SK-N-SH (cell line): Measurements from ENCODE around the gene DUSP16. TPM values are rescaled to one million over a fixed set of nuclear protein-coding genes. Genes with fewer than 3 reads are reported as not detected.

ENCODE experiments used
- CTCF ChIA-PET: fragments of 300-600, 350-600 bp; formaldehyde crosslinking; extraction: SDS; loops from one replicate; lab custom pipeline; 2021; lab: Yijun Ruan, JAX
- POLR2A ChIA-PET: fragments of 350-600 bp; sonication (Branson Sonifier 250); formaldehyde crosslinking; extraction: SDS; loops from one replicate; lab custom pipeline; 2020; ENCODE audit warnings: antibody characterized with exemption, inconsistent platforms; lab: Yijun Ruan, JAX
- DNase-seq: peaks from one replicate; pipeline ENCODE4 v3.0.0; 2012
- H2AFZ ChIP-seq: fragments of 200-600 bp; sonication (generic); 2 replicates; pipeline ENCODE4 v1.8.1; 2016; ENCODE audit warnings: antibody characterized with exemption, mild to moderate bottlenecking, low read depth
- H3F3A ChIP-seq: fragments of 200-600 bp; sonication (generic); replicated peaks from 2 replicates; pipeline ENCODE3; 2016; ENCODE audit warnings: antibody characterized with exemption, mild to moderate bottlenecking; ENCODE audit not compliant: insufficient read depth
- H3K27ac ChIP-seq, 2 experiments: fragments of 200-500 bp in 1 of 2; fragments of 200-600 bp in 1 of 2; sonication (Bioruptor generic) in 1 of 2; sonication (generic), shearing (Covaris generic) in 1 of 2; 2 replicates each; pipeline versions ENCODE4 v1.5.1 to v1.6.1; 2014 to 2016; ENCODE audit warnings: low read depth in 2 of 2, inconsistent platforms in 1 of 2, low read length in 1 of 2, mild to moderate bottlenecking in 1 of 2, mixed read lengths in 1 of 2
- H3K27me3 ChIP-seq: fragments of 200-600 bp; sonication (generic), shearing (Covaris generic); 2 replicates; pipeline ENCODE4 v1.6.1; 2016; ENCODE audit warnings: mixed run types; ENCODE audit not compliant: insufficient read depth
- H3K36me3 ChIP-seq, 2 experiments: fragments of 200-500 bp in 1 of 2; fragments of 200-600 bp in 1 of 2; sonication (Bioruptor generic) in 1 of 2; sonication (generic) in 1 of 2; replicated peaks in 1 of 2; 2 replicates each; pipeline versions ENCODE3 to v1.5.1; 2014 to 2016; ENCODE audit warnings: low read length in 1 of 2, mild to moderate bottlenecking in 1 of 2; ENCODE audit not compliant: insufficient read depth in 2 of 2, control insufficient read depth in 1 of 2
- H3K4me1 ChIP-seq, 2 experiments: fragments of 200-500 bp in 1 of 2; fragments of 200-600 bp in 1 of 2; sonication (Bioruptor generic) in 1 of 2; sonication (generic), shearing (Covaris generic) in 1 of 2; 2 replicates each; pipeline versions ENCODE4 v1.5.1 to v1.6.1; 2014 to 2016; ENCODE audit warnings: low read depth in 1 of 2, low read length in 1 of 2, mixed run types in 1 of 2; ENCODE audit not compliant: insufficient read depth in 2 of 2, control insufficient read depth in 1 of 2
- H3K4me2 ChIP-seq: fragments of 200-600 bp; sonication (generic), shearing (Covaris generic); 2 replicates; pipeline ENCODE4 v1.6.1; 2017; ENCODE audit warnings: mixed run types
- H3K4me3 ChIP-seq, 2 experiments: fragments of 200-500 bp in 1 of 2; fragments of 200-600 bp in 1 of 2; sonication (Bioruptor generic) in 1 of 2; sonication (generic), shearing (Covaris generic) in 1 of 2; 2 replicates each; pipeline versions ENCODE4 v1.5.1 to v1.8.1; 2014 to 2016; ENCODE audit warnings: low read depth in 2 of 2, inconsistent platforms in 1 of 2, low read length in 1 of 2, mild to moderate bottlenecking in 1 of 2, mixed read lengths in 1 of 2, moderate library complexity in 1 of 2
- H3K79me2 ChIP-seq: fragments of 200-600 bp; sonication (generic); 2 replicates; pipeline ENCODE4 v1.8.1; 2017; ENCODE audit warnings: mild to moderate bottlenecking; ENCODE audit not compliant: insufficient read depth
- H3K9ac ChIP-seq: fragments of 200-600 bp; sonication (generic); 2 replicates; pipeline ENCODE4 v1.6.1; 2017; ENCODE audit warnings: mixed run types
- H3K9me2 ChIP-seq: fragments of 200-600 bp; sonication (generic); 2 replicates; pipeline ENCODE4 v1.6.1; 2017; ENCODE audit warnings: mixed run types
- H3K9me3 ChIP-seq: fragments of 200-600 bp; sonication (generic); 2 replicates; pipeline ENCODE4 v1.6.1; 2017; ENCODE audit warnings: mixed run types, mild to moderate bottlenecking, moderate library complexity
- H4K20me1 ChIP-seq: fragments of 200-600 bp; sonication (generic); 2 replicates; pipeline ENCODE4 v1.6.1; 2017; ENCODE audit warnings: mild to moderate bottlenecking, mixed run types; ENCODE audit not compliant: insufficient read depth
- ELF1 ChIP-seq: IDR thresholded peaks from 2 replicates; pipeline ENCODE4 v1.4.0; 2012
- EZH2phosphoT487 ChIP-seq: fragments of 200-600 bp; sonication (generic); IDR thresholded peaks from 2 replicates; pipeline ENCODE4 v1.6.1; 2017; ENCODE audit warnings: low read depth, mixed run types, mild to moderate bottlenecking, antibody characterized with exemption, moderate library complexity, borderline replicate concordance
- FOXM1 ChIP-seq: IDR thresholded peaks from 2 replicates; pipeline ENCODE4 v1.4.0; 2012; ENCODE audit warnings: low read depth, mild to moderate bottlenecking
- JUND ChIP-seq: IDR thresholded peaks from 2 replicates; pipeline ENCODE4 v1.4.0; 2012
- MEF2A ChIP-seq: IDR thresholded peaks from 2 replicates; pipeline ENCODE4 v1.4.0; 2012; ENCODE audit warnings: low read depth, borderline replicate concordance
- NFIC ChIP-seq: IDR thresholded peaks from 2 replicates; pipeline ENCODE4 v1.4.0; 2012; ENCODE audit warnings: borderline replicate concordance
- POLR2AphosphoS5 ChIP-seq: IDR thresholded peaks from 2 replicates; pipeline ENCODE4 v1.6.1; 2012; ENCODE audit warnings: low read depth, low read length
- RAD21 ChIP-seq: IDR thresholded peaks from 2 replicates; pipeline ENCODE4 v1.6.1; 2012; ENCODE audit warnings: mild to moderate bottlenecking, low read length
- TAF1 ChIP-seq: IDR thresholded peaks from 2 replicates; pipeline ENCODE4 v1.6.1; 2012; ENCODE audit warnings: low read depth, mild to moderate bottlenecking, low read length, moderate library complexity, borderline replicate concordance
- TCF12 ChIP-seq: IDR thresholded peaks from 2 replicates; pipeline ENCODE4 v1.4.0; 2012
- TEAD4 ChIP-seq: IDR thresholded peaks from 2 replicates; pipeline ENCODE4 v1.4.0; 2012; ENCODE audit warnings: mild to moderate bottlenecking, borderline replicate concordance; ENCODE audit not compliant: insufficient read depth
- USF2 ChIP-seq: fragments of 150-350 bp; IDR thresholded peaks from 2 replicates; pipeline ENCODE4 v1.6.1; 2017; ENCODE audit warnings: antibody characterized with exemption, low read length, low read depth, borderline replicate concordance
- YY1 ChIP-seq: IDR thresholded peaks from 2 replicates; pipeline ENCODE4 v1.4.0; 2012; ENCODE audit warnings: low read depth, mild to moderate bottlenecking
- WGBS: methylation state at CpG from one replicate; pipeline ENCODE4 v1.1.6; 2017; ENCODE audit warnings: low lambda C conversion rate; 5-methylcytosine and 5-hydroxymethylcytosine counted together
- polyA plus RNA-seq, 3 experiments: library from polyadenylated mRNA; depleted of rRNA; stranded (reverse); fragments of >200 nt; gene quantifications; 2 replicates each; pipeline ENCODE4 v1.2.3, GENCODE V29; 2012
- TF ChIP-seq, protein P1 (sequence below): fragments of 150-350 bp; IDR thresholded peaks from 2 replicates; pipeline ENCODE4 v1.6.1; 2016; ENCODE audit warnings: mild to moderate bottlenecking, low read depth, low read length
- TF ChIP-seq, protein P2 (sequence below): IDR thresholded peaks from 2 replicates; pipeline ENCODE4 v1.6.1; 2012; ENCODE audit warnings: mild to moderate bottlenecking, low read depth, low read length, moderate library complexity

The DUSP16 gene
- polyA plus RNA-seq, 1 of the 3 experiments (the other 2 are of a cell fraction): 7.1 TPM

DNA sequence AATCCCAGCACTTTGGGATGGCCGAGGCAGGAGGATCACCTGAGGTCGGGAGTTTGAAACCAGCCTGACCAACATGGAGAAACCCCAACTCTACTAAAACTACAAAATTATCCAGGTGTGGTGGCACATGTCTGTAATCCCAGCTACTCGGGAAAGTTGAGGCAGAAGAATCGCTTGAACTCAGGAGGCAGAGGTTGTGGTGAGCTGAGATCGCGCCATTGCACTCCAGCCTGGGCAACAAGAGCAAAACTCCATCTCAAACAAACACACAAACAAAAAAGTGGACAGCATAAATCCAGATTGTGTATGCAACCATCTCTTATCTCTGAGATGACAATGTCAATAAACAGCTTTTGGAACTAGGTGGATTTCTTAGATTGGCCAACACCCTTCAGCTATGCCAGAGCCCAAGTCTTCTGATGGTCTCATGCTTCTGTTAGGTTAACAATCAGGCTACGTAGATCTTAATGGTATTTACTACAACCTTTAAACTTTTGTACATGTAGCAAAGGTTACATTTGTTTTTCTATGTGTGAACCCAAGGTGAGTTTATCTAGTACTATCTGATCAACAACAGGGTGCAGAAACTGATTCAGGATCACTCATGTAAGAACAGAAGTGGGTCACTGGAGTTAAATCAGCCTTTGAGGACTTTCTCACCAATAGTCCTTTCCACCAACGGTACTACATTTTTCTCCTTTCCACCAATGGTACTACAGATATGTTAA lies 73.7 kb downstream of the DUSP16 start:
- H3K9ac ChIP-seq: no peak overlapping the region
- H3K4me3 ChIP-seq: no peak overlapping the region
- H3K27me3 ChIP-seq: no peaks in the 10 kb centered on the region
- H3K36me3 ChIP-seq: peaks cover 6 to 26% of the 10 kb centered on the region in 2 experiments
- H3K79me2 ChIP-seq: peaks cover 33% of the 10 kb centered on the region
- no peak overlapping the region for H3K27ac ChIP-seq
- no peaks in the 10 kb centered on the region for H4K20me1 ChIP-seq
- H3K9me3 ChIP-seq: no peaks in the 10 kb centered on the region
- H2AFZ ChIP-seq: no peak overlapping the region
- no peaks in the 10 kb centered on the region for H3K9me2 ChIP-seq
- POLR2A ChIA-PET: no interaction called here
- no peak overlapping the region for H3K4me2 ChIP-seq
- CTCF ChIA-PET: interaction anchor here (1.0 kb wide), 1 partner anchor 167 kb away, joined by 3 read pairs; no protein-coding TSS in a partner anchor
- no peak for TF ChIP-seq TEAD4
- no peak for TF ChIP-seq NFIC
- TF ChIP-seq, all 33 proteins: peak for 0
- WGBS: 96% methylated on average over 8 of the region's 8 CpGs
- DNase-seq: no peak
- H3K4me1 ChIP-seq: no peaks in the 10 kb centered on the region
- peaks cover 3% of the 10 kb centered on the region for H3F3A ChIP-seq

DNA sequence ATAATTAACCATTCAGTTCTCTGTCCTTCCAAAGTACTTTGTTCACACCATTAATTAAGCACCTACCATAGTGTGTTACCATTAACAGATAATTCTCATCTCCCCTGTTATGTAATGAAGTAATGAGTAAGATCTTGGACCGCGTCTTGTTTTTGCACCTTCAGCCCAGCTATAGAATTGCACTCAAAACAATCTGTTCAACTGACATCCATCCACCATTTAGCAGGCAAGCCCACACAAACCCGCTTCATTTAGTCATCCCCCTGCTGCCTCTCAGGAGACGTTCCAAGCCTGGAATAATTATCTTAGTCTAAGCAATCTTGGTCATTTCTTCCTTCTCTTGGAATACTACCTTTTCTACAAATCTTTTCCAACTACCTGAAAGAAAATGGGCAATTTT lies 74.4 kb downstream of the DUSP16 start:
- H3K36me3 ChIP-seq: peaks cover 7 to 25% of the 10 kb centered on the region in 2 experiments
- ChIA-PET POLR2A (no interaction called here), CTCF (interaction anchor here (0.9 to 1.4 kb wide), 3 partner anchors 15 to 167 kb away, joined by 3 to 4 read pairs (median 3); no protein-coding TSS in a partner anchor)
- no peak overlapping the region for H3K4me2 ChIP-seq
- H3K27me3 ChIP-seq: no peaks in the 10 kb centered on the region
- no peak overlapping the region for H3K9ac ChIP-seq
- H3K4me1 ChIP-seq: no peaks in the 10 kb centered on the region
- H2AFZ ChIP-seq: no peak overlapping the region
- peaks cover 3% of the 10 kb centered on the region for H3F3A ChIP-seq
- no peak overlapping the region for H3K27ac ChIP-seq
- H3K9me3 ChIP-seq: no peaks in the 10 kb centered on the region
- peaks cover 33% of the 10 kb centered on the region for H3K79me2 ChIP-seq
- H3K9me2 ChIP-seq: no peaks in the 10 kb centered on the region
- DNase-seq: no peak
- WGBS: 84% methylated on average over 4 of the region's 4 CpGs
- no peaks in the 10 kb centered on the region for H4K20me1 ChIP-seq
- H3K4me3 ChIP-seq: no peak overlapping the region
- TF ChIP-seq JUND: no peak
- no peak for TF ChIP-seq POLR2AphosphoS5
- TF ChIP-seq RAD21: no peak
- no peak for TF ChIP-seq TCF12
- no peak for TF ChIP-seq USF2
- no peak for TF ChIP-seq YY1
- TF ChIP-seq, protein P1, sequence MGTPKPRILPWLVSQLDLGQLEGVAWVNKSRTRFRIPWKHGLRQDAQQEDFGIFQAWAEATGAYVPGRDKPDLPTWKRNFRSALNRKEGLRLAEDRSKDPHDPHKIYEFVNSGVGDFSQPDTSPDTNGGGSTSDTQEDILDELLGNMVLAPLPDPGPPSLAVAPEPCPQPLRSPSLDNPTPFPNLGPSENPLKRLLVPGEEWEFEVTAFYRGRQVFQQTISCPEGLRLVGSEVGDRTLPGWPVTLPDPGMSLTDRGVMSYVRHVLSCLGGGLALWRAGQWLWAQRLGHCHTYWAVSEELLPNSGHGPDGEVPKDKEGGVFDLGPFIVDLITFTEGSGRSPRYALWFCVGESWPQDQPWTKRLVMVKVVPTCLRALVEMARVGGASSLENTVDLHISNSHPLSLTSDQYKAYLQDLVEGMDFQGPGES: no peak
- TF ChIP-seq FOXM1: no peak
- no peak for TF ChIP-seq TEAD4
- no peak for TF ChIP-seq ELF1
- TF ChIP-seq EZH2phosphoT487: no peak
- TF ChIP-seq, protein P2, sequence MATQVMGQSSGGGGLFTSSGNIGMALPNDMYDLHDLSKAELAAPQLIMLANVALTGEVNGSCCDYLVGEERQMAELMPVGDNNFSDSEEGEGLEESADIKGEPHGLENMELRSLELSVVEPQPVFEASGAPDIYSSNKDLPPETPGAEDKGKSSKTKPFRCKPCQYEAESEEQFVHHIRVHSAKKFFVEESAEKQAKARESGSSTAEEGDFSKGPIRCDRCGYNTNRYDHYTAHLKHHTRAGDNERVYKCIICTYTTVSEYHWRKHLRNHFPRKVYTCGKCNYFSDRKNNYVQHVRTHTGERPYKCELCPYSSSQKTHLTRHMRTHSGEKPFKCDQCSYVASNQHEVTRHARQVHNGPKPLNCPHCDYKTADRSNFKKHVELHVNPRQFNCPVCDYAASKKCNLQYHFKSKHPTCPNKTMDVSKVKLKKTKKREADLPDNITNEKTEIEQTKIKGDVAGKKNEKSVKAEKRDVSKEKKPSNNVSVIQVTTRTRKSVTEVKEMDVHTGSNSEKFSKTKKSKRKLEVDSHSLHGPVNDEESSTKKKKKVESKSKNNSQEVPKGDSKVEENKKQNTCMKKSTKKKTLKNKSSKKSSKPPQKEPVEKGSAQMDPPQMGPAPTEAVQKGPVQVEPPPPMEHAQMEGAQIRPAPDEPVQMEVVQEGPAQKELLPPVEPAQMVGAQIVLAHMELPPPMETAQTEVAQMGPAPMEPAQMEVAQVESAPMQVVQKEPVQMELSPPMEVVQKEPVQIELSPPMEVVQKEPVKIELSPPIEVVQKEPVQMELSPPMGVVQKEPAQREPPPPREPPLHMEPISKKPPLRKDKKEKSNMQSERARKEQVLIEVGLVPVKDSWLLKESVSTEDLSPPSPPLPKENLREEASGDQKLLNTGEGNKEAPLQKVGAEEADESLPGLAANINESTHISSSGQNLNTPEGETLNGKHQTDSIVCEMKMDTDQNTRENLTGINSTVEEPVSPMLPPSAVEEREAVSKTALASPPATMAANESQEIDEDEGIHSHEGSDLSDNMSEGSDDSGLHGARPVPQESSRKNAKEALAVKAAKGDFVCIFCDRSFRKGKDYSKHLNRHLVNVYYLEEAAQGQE: no peak
- no peak for TF ChIP-seq TAF1
- no peak for TF ChIP-seq MEF2A
- TF ChIP-seq NFIC: no peak
